A549 (cell line): ENCODE data around the gene RASGEF1C. TPM values are rescaled to one million over a fixed set of nuclear protein-coding genes. Genes with fewer than 3 reads are reported as not detected.

Experiments
- ATAC-seq, 2 experiments: fragments of 200-7000 bp in 1 of 2; fragments of >200 bp in 1 of 2; cut with Nextera tagmentation in 1 of 2; cut with Tn5 transposase in 1 of 2; 3 replicates each; pipeline versions ENCODE4 v1.8.0 to v1.9.1; 2018 to 2020; ENCODE audit warnings: mild to moderate bottlenecking in 1 of 2, moderate library complexity in 1 of 2
- CTCF ChIA-PET: fragments of 300-600 bp; sonication (Branson Sonifier 250); formaldehyde crosslinking; extraction: SDS; loops from one replicate; lab custom pipeline; 2021; ENCODE audit warnings: antibody characterized with exemption, inconsistent platforms; lab: Yijun Ruan, JAX
- POLR2A ChIA-PET: fragments of 350-600 bp; formaldehyde crosslinking; extraction: SDS; loops from one replicate; lab custom pipeline; 2021; ENCODE audit warnings: antibody characterized with exemption, inconsistent platforms; lab: Yijun Ruan, JAX
- DNase-seq, 2 experiments: peaks; one replicate each; pipeline versions ENCODE4 v3.0.0 to v3.0.0-alpha.2; 2011 to 2016; ENCODE audit warnings: low read depth in 1 of 2, low spot score in 1 of 2
- FAIRE-seq: peaks from 2 replicates; lab custom pipeline; 2011; peaks lifted over from hg19 to GRCh38; lab: Jason Lieb, UNC
- H3K27ac ChIP-seq, 2 experiments: fragments of >200 bp; sonication (Bioruptor Twin); formaldehyde crosslinking; 3 replicates each; pipeline ENCODE4 v1.5.1; 2016 to 2017
- H3K4me1 ChIP-seq: fragments of >200 bp; sonication (Bioruptor Twin); formaldehyde crosslinking; 3 replicates; pipeline ENCODE4 v1.6.1; 2016
- H3K4me2 ChIP-seq: fragments of >200 bp; sonication (Bioruptor Twin); formaldehyde crosslinking; 3 replicates; pipeline ENCODE4 v1.6.1; 2016
- H3K4me3 ChIP-seq: fragments of >200 bp; sonication (Bioruptor Twin); formaldehyde crosslinking; 3 replicates; pipeline ENCODE4 v1.5.1; 2016
- H3K9me3 ChIP-seq: fragments of >200 bp; sonication (Bioruptor Twin); formaldehyde crosslinking; 3 replicates; pipeline ENCODE4 v1.6.1; 2016
- ATOH8 ChIP-seq: fragments of 250-450 bp; sonication (Bioruptor Pico); IDR thresholded peaks from 2 replicates; pipeline ENCODE4 v1.5.0; 2020; ENCODE audit warnings: low read depth, mild to moderate bottlenecking, moderate library complexity
- BHLHE40 ChIP-seq: IDR thresholded peaks from 2 replicates; pipeline ENCODE4 v1.6.1; 2012; ENCODE audit warnings: low read depth, low read length, inconsistent platforms
- ELK1 ChIP-seq: fragments of 150-350 bp; IDR thresholded peaks from 2 replicates; pipeline ENCODE4 v1.6.1; 2014; ENCODE audit warnings: low read depth, mild to moderate bottlenecking, low read length
- ESRRA ChIP-seq: fragments of 150-350 bp; IDR thresholded peaks from 2 replicates; pipeline ENCODE4 v1.6.1; 2014; ENCODE audit warnings: mild to moderate bottlenecking, low read length, borderline replicate concordance
- GATA3 ChIP-seq: IDR thresholded peaks from 2 replicates; pipeline ENCODE4 v1.6.1; 2012; ENCODE audit warnings: borderline replicate concordance
- HDAC2 ChIP-seq: fragments of 200-600 bp; sonication (generic); IDR thresholded peaks from 2 replicates; pipeline ENCODE4 v1.6.1; 2016
- HEYL ChIP-seq: fragments of 250-450 bp; sonication (Bioruptor Pico); IDR thresholded peaks from 2 replicates; pipeline ENCODE4 v1.8.0; 2021; ENCODE audit warnings: mild to moderate bottlenecking, moderate library complexity
- HOXB13 ChIP-seq: fragments of 250-450 bp; sonication (Bioruptor Pico); IDR thresholded peaks from 2 replicates; pipeline ENCODE4 v1.5.0; 2020; ENCODE audit warnings: low read depth, mild to moderate bottlenecking, moderate library complexity
- KDM1A ChIP-seq: fragments of 200-600 bp; sonication (generic); IDR thresholded peaks from 2 replicates; pipeline ENCODE4 v1.6.1; 2016; ENCODE audit warnings: low read depth, mild to moderate bottlenecking
- MAX ChIP-seq: IDR thresholded peaks from 2 replicates; pipeline ENCODE4 v1.6.1; 2012
- NFE2L2 ChIP-seq: fragments of 150-350 bp; conservative IDR thresholded peaks from 2 replicates; pipeline ENCODE4 v1.6.1; 2014; ENCODE audit warnings: low read length
- NR3C1 ChIP-seq: fragments of >200 bp; sonication (Bioruptor Twin); formaldehyde crosslinking; IDR thresholded peaks from 3 replicates; pipeline ENCODE4 v1.6.1; 2017
- PHF8 ChIP-seq: fragments of 200-600 bp; sonication (generic); IDR thresholded peaks from 2 replicates; pipeline ENCODE4 v1.6.1; 2016; ENCODE audit warnings: low read depth, mild to moderate bottlenecking, antibody characterized with exemption, moderate library complexity, borderline replicate concordance
- POLR2A ChIP-seq: IDR thresholded peaks from 2 replicates; pipeline ENCODE4 v1.6.1; 2012; ENCODE audit warnings: mild to moderate bottlenecking, low read length
- RAD21 ChIP-seq, 2 experiments: fragments of >200 bp in 1 of 2; sonication (Bioruptor Twin) in 1 of 2; formaldehyde crosslinking in 1 of 2; IDR thresholded peaks in 1 of 2; conservative IDR thresholded peaks in 1 of 2; 2 replicates in 1 of 2; 3 replicates in 1 of 2; pipeline ENCODE4 v1.6.1; 2012 to 2018; ENCODE audit warnings: inconsistent platforms in 1 of 2
- RARB ChIP-seq: fragments of 250-450 bp; sonication (Bioruptor Pico); IDR thresholded peaks from 2 replicates; pipeline ENCODE4 v1.8.0; 2021; ENCODE audit warnings: mild to moderate bottlenecking, moderate library complexity
- SMC3 ChIP-seq: fragments of >200 bp; sonication (Bioruptor Twin); formaldehyde crosslinking; IDR thresholded peaks from 3 replicates; pipeline ENCODE4 v1.6.1; 2018; ENCODE audit warnings: inconsistent platforms
- TFCP2L1 ChIP-seq: fragments of 250-450 bp; sonication (Bioruptor Pico); IDR thresholded peaks from 2 replicates; pipeline ENCODE4 v1.5.0; 2021; ENCODE audit warnings: mild to moderate bottlenecking
- TP53 ChIP-seq: fragments of 250-450 bp; sonication (Bioruptor Pico); IDR thresholded peaks from 2 replicates; pipeline ENCODE4 v1.5.0; 2021; ENCODE audit warnings: mild to moderate bottlenecking, moderate library complexity
- ZC3H11A ChIP-seq: fragments of 450-650 bp; IDR thresholded peaks from 2 replicates; pipeline ENCODE4 v1.6.1; 2014; ENCODE audit warnings: antibody characterized with exemption, mild to moderate bottlenecking
- ZSCAN20 ChIP-seq: fragments of 250-450 bp; sonication (Bioruptor Pico); IDR thresholded peaks from 2 replicates; pipeline ENCODE4 v1.8.0; 2022; ENCODE audit warnings: mild to moderate bottlenecking, moderate library complexity
- WGBS: methylation state at CpG from one replicate; pipeline ENCODE4 v1.1.6; 2017; ENCODE audit errors: missing lambda C conversion rate; 5-methylcytosine and 5-hydroxymethylcytosine counted together
- polyA plus RNA-seq, 4 experiments: library from polyadenylated mRNA; depleted of rRNA in 3 of 4; stranded (reverse); fragments of >200 nt; fragmentation: RNase III in 1 of 4; extraction: RNeasy Plus Mini Kit Qiagen cat#74134 plus additional on column Dnase treatment in 1 of 4; gene quantifications; 2 replicates in 3 of 4; 3 replicates in 1 of 4; pipeline ENCODE4 v1.2.3, GENCODE V29; 2011 to 2017
- TF ChIP-seq, protein P1 (sequence below): fragments of 200-600 bp; sonication (generic); IDR thresholded peaks from 2 replicates; pipeline ENCODE4 v1.6.1; 2016; ENCODE audit warnings: antibody characterized with exemption, mild to moderate bottlenecking, moderate library complexity

RASGEF1C gene
- polyA plus RNA-seq, 2 of the 4 experiments (the other 2 are of a cell fraction) = 0.12 TPM; not detected in 1

- 88% methylated on average over 11 of the region's 11 CpGs for WGBS
Measured at GRCh38 chr5:180233729-180234128, 24.7 kb upstream of the RASGEF1C start.

DNA sequence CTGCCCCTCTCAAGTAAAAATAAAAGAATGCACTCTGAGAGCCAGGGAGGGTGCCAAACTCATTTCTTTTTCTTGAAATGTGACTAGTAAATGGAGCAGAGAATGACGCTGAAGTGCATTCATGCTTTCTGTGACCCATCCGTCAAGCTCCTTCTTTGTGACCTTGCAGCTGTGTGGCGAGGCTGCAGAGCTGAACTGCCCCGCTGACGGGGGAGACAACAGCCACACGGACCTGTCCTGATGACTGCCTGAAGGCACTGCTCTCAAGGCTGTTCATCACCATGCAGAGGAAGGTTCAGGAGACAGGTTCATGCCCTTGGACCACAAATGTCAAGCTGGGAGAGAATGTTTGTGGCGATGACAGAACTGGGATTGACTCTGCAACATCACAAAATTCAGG, 21.0 kb upstream of the RASGEF1C start:
- DNase-seq (no peak), ATAC-seq (no peak), FAIRE-seq (no peak)
- Histone ChIP-seq H3K4me2 (no peak overlapping the region), H3K4me3 (no peak overlapping the region), H3K4me1 (no peaks in the 10 kb centered on the region), H3K27ac (no peak overlapping the region), H3K9me3 (peaks cover 41% of the 10 kb centered on the region)
- TF ChIP-seq TP53 (CRISPR knock-in tag) (no peak), ZC3H11A (no peak), POLR2A (no peak), HDAC2 (no peak)
- ChIA-PET POLR2A (no interaction called here), CTCF (interaction anchor here (1.4 to 2.2 kb wide), 3 partner anchors 11 to 64 kb away, joined by 5 to 8 read pairs (median 7); partner anchors contain the start of gene RASGEF1C)
- 93% methylated on average over 7 of the region's 7 CpGs for WGBS

More at GRCh38 chr5:180233729-180234128, 24.7 kb upstream of the RASGEF1C start:
- no peak for ATAC-seq
- POLR2A ChIA-PET = no interaction called here
- H3K4me1 ChIP-seq = no peaks in the 10 kb centered on the region
- H3K4me3 ChIP-seq = no peak overlapping the region
- FAIRE-seq = no peak
- H3K27ac ChIP-seq = no peak overlapping the region
- CTCF ChIA-PET = no interaction called here
- no peak overlapping the region for H3K4me2 ChIP-seq
- H3K9me3 ChIP-seq = peaks cover 26% of the 10 kb centered on the region
- DNase-seq = no peak
- TF ChIP-seq SMC3 (no peak), RAD21 (conservative IDR thresholded peaks at IDR 0.05 in 1 of 2, IDR thresholded peaks at IDR 0.05 in 1 of 2) (no peak), MAX (no peak), NR3C1 (no peak), ATOH8 (no peak), HOXB13 (no peak), TFCP2L1 (no peak), GATA3 (no peak), PHF8 (no peak), KDM1A (no peak), HEYL (CRISPR knock-in tag) (no peak), ZSCAN20 (CRISPR knock-in tag) (no peak), NFE2L2 (no peak), ELK1 (no peak), RARB (CRISPR knock-in tag) (no peak), BHLHE40 (no peak), ESRRA (no peak), POLR2A (no peak), ZC3H11A (no peak)
- TF ChIP-seq, protein P1, sequence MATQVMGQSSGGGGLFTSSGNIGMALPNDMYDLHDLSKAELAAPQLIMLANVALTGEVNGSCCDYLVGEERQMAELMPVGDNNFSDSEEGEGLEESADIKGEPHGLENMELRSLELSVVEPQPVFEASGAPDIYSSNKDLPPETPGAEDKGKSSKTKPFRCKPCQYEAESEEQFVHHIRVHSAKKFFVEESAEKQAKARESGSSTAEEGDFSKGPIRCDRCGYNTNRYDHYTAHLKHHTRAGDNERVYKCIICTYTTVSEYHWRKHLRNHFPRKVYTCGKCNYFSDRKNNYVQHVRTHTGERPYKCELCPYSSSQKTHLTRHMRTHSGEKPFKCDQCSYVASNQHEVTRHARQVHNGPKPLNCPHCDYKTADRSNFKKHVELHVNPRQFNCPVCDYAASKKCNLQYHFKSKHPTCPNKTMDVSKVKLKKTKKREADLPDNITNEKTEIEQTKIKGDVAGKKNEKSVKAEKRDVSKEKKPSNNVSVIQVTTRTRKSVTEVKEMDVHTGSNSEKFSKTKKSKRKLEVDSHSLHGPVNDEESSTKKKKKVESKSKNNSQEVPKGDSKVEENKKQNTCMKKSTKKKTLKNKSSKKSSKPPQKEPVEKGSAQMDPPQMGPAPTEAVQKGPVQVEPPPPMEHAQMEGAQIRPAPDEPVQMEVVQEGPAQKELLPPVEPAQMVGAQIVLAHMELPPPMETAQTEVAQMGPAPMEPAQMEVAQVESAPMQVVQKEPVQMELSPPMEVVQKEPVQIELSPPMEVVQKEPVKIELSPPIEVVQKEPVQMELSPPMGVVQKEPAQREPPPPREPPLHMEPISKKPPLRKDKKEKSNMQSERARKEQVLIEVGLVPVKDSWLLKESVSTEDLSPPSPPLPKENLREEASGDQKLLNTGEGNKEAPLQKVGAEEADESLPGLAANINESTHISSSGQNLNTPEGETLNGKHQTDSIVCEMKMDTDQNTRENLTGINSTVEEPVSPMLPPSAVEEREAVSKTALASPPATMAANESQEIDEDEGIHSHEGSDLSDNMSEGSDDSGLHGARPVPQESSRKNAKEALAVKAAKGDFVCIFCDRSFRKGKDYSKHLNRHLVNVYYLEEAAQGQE = no peak
